MM.1S (cell line): Measurements from ENCODE around the gene TNPO3.

Experiments
- DNase-seq: peaks from one replicate; pipeline ENCODE4 v3.0.0-alpha.2; 2015
- H2AFZ ChIP-seq: fragments of 300-600 bp; sonication (generic); 2 replicates; pipeline ENCODE4 v1.6.0; 2016; ENCODE audit warnings: antibody characterized with exemption, low read length
- H3F3A ChIP-seq: fragments of 300-600 bp; sonication (generic); 2 replicates; pipeline ENCODE4 v1.6.1; 2016; ENCODE audit warnings: mild to moderate bottlenecking, antibody characterized with exemption, low read length, moderate library complexity, mixed read lengths; ENCODE audit not compliant: insufficient read depth
- H3K27ac ChIP-seq: fragments of 300-600 bp; sonication (generic); 2 replicates; pipeline ENCODE4 v1.5.1; 2016; ENCODE audit warnings: mild to moderate bottlenecking, low read length
- H3K27me3 ChIP-seq: fragments of 300-600 bp; sonication (generic); replicated peaks from 2 replicates; pipeline ENCODE4 v1.6.0; 2016; ENCODE audit warnings: low read length; ENCODE audit not compliant: insufficient read depth
- H3K36me3 ChIP-seq: fragments of 300-600 bp; sonication (generic); replicated peaks from 2 replicates; pipeline ENCODE4 v1.6.1; 2016; ENCODE audit warnings: mild to moderate bottlenecking, low read length, mixed read lengths; ENCODE audit not compliant: insufficient read depth
- H3K4me1 ChIP-seq: fragments of 300-600 bp; sonication (generic); 2 replicates; pipeline ENCODE4 v1.6.1; 2016; ENCODE audit warnings: low read length, mixed read lengths
- H3K4me2 ChIP-seq: fragments of 300-600 bp; sonication (generic); 2 replicates; pipeline ENCODE4 v1.6.0; 2016; ENCODE audit warnings: low read depth, low read length
- H3K4me3 ChIP-seq: fragments of 300-600 bp; sonication (generic); 2 replicates; pipeline ENCODE4 v1.5.1; 2016; ENCODE audit warnings: low read length, mixed read lengths
- H3K79me2 ChIP-seq: fragments of 300-600 bp; sonication (generic); 2 replicates; pipeline ENCODE4 v1.6.1; 2016; ENCODE audit warnings: mixed run types, low read length, mixed read lengths
- H3K9ac ChIP-seq: fragments of 300-600 bp; sonication (generic); 2 replicates; pipeline ENCODE4 v1.6.1; 2016; ENCODE audit warnings: low read length, mixed read lengths
- H3K9me2 ChIP-seq: fragments of 300-600 bp; sonication (generic); replicated peaks from 2 replicates; pipeline ENCODE4 v1.6.1; 2016; ENCODE audit warnings: mild to moderate bottlenecking, low read length, mixed read lengths; ENCODE audit not compliant: insufficient read depth
- H3K9me3 ChIP-seq: fragments of 300-600 bp; sonication (generic); replicated peaks from 2 replicates; pipeline ENCODE4 v1.6.1; 2016; ENCODE audit warnings: mild to moderate bottlenecking, low read length, mixed read lengths; ENCODE audit not compliant: insufficient read depth
- H4K20me1 ChIP-seq: fragments of 300-600 bp; sonication (generic); 2 replicates; pipeline ENCODE4 v1.6.1; 2016; ENCODE audit warnings: mild to moderate bottlenecking, low read length, moderate library complexity, mixed read lengths; ENCODE audit not compliant: insufficient read depth
- CTCF ChIP-seq: fragments of 300-600 bp; sonication (generic); IDR thresholded peaks from 2 replicates; pipeline ENCODE4 v1.5.1; 2016; ENCODE audit warnings: antibody characterized with exemption, low read length, mixed read lengths
- EZH2 ChIP-seq: fragments of 300-600 bp; sonication (generic); optimal IDR thresholded peaks from 2 replicates; pipeline ENCODE3; 2017; ENCODE audit warnings: low read depth, mild to moderate bottlenecking, antibody characterized with exemption, low read length, mixed read lengths
- EZH2phosphoT487 ChIP-seq: fragments of 300-600 bp; sonication (generic); IDR thresholded peaks from 2 replicates; pipeline ENCODE4 v1.6.1; 2018; ENCODE audit warnings: antibody characterized with exemption, low read length

TNPO3 gene

DNA sequence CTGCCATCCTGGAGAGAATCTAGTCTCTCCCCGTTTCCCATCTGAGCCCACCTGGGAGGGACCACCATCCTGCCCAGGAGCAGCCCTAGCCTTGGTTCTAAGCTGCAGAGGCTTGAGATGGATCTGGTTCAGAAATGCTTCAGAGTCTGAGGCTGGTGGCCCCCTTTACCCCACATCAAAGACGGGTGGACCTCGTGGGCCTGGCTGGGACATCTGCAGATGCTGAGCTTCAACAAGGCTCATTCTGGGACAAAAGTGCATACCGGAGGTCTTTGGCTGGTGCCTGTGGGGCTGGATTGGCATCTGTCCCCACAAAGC lies 122.1 kb downstream of the TNPO3 start:
- H3K9ac ChIP-seq: peak overlapping the region; percentile 51; the same call in 1 of the 2 replicates
- no peaks in the 10 kb centered on the region for H3K36me3 ChIP-seq
- H3K27me3 ChIP-seq: no peaks in the 10 kb centered on the region
- H4K20me1 ChIP-seq: no peaks in the 10 kb centered on the region
- H3K4me2 ChIP-seq: peak overlapping the region; percentile 79
- no peak for DNase-seq
- H3K27ac ChIP-seq: peak overlapping the region; percentile 48; the same call in 1 of the 2 replicates
- peak overlapping the region; percentile 43 for H3K4me3 ChIP-seq
- peaks cover 27% of the 10 kb centered on the region for H3K4me1 ChIP-seq
- H2AFZ ChIP-seq: peak overlapping the region; percentile 65
- no peaks in the 10 kb centered on the region for H3K9me3 ChIP-seq
- peaks cover 11% of the 10 kb centered on the region; the same call in 1 of the 2 replicates for H3F3A ChIP-seq
- peaks cover 9% of the 10 kb centered on the region; the same call in 1 of the 2 replicates for H3K79me2 ChIP-seq
- no peaks in the 10 kb centered on the region for H3K9me2 ChIP-seq
- TF ChIP-seq EZH2 (no peak), CTCF (no peak), EZH2phosphoT487 (no peak)

GRCh38 chr7:128931965-128932861 lies 122.7 kb downstream of the TNPO3 start:
- Histone ChIP-seq H2AFZ (peak overlapping the region; percentile 65; the same call in 1 of the 2 replicates), H3F3A (peaks cover 6% of the 10 kb centered on the region; the same call in 1 of the 2 replicates), H3K4me1 (peaks cover 24% of the 10 kb centered on the region), H3K79me2 (peaks cover 6% of the 10 kb centered on the region; the same call in 1 of the 2 replicates), H3K9me3 (no peaks in the 10 kb centered on the region), H3K9ac (0 out of 2 replicates have a peak overlapping the region, but pooled peaks have one; percentile 51), H3K4me2 (peak overlapping the region; percentile 79), H3K36me3 (no peaks in the 10 kb centered on the region), H3K4me3 (peak overlapping the region; percentile 43; the same call in 1 of the 2 replicates), H4K20me1 (no peaks in the 10 kb centered on the region), H3K9me2 (no peaks in the 10 kb centered on the region), H3K27me3 (no peaks in the 10 kb centered on the region), H3K27ac (no peak overlapping the region; the same call in 1 of the 2 replicates)
- no peak for DNase-seq
- no peak for TF ChIP-seq EZH2
- TF ChIP-seq EZH2phosphoT487: no peak
- no peak for TF ChIP-seq CTCF

DNA sequence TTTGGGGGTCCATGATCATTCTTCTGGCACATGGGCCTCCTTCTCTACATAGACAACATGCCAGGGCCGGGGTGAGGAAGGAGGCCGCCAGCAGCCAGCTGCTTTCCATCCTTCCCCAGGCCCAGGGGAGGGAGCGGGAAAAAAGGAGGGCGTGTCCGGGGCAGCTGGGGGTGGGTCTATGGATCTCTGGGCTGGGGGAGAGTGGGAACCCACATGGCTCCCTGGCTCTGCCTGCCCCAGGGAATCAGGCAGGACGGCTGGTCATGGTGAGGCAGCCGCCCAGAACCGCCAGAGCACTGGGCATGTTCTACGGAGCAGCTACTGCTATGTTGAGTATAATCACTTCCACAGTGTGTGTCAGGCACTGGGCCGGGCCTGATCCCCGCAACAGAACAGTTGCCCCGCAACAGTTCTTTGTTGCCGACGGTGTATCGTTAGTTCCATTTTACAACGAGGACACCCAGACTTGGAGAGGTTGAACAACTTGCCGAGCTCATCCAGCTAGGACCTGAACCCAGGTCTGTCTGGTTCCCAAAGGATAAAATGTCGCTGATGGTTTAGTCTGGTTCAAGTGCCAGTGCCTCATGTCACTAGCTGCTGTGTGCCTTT lies 123.6 kb downstream of the TNPO3 start:
- Histone ChIP-seq H3K36me3 (no peaks in the 10 kb centered on the region), H4K20me1 (no peaks in the 10 kb centered on the region), H3K4me1 (peaks cover 20% of the 10 kb centered on the region), H3K9me3 (no peaks in the 10 kb centered on the region), H3F3A (no peaks in the 10 kb centered on the region), H3K27me3 (no peaks in the 10 kb centered on the region), H2AFZ (no peak overlapping the region), H3K9ac (no peak overlapping the region), H3K79me2 (0 out of 2 replicates have a peak, but pooled peaks cover 3% of the 10 kb centered on the region), H3K9me2 (no peaks in the 10 kb centered on the region), H3K4me3 (no peak overlapping the region), H3K27ac (no peak overlapping the region), H3K4me2 (no peak overlapping the region)
- TF ChIP-seq CTCF: no peak
- TF ChIP-seq EZH2phosphoT487: no peak
- TF ChIP-seq EZH2: no peak
- no peak for DNase-seq
